A549 (cell line): ENCODE data around the gene KRTAP12-2. TPM values are rescaled to one million over a fixed set of nuclear protein-coding genes. Genes with fewer than 3 reads are reported as not detected.

Source experiments
- BHLHE40 ChIP-seq: IDR thresholded peaks from 2 replicates; pipeline ENCODE4 v1.6.1; 2012; ENCODE audit warnings: low read depth, low read length, inconsistent platforms
- RARB ChIP-seq: fragments of 250-450 bp; sonication (Bioruptor Pico); IDR thresholded peaks from 2 replicates; pipeline ENCODE4 v1.8.0; 2021; ENCODE audit warnings: mild to moderate bottlenecking, moderate library complexity
- SMC3 ChIP-seq: fragments of >200 bp; sonication (Bioruptor Twin); formaldehyde crosslinking; IDR thresholded peaks from 3 replicates; pipeline ENCODE4 v1.6.1; 2018; ENCODE audit warnings: inconsistent platforms
- polyA plus RNA-seq, 4 experiments: library from polyadenylated mRNA; depleted of rRNA in 3 of 4; stranded (reverse); fragments of >200 nt; fragmentation: RNase III in 1 of 4; extraction: RNeasy Plus Mini Kit Qiagen cat#74134 plus additional on column Dnase treatment in 1 of 4; gene quantifications; 2 replicates in 3 of 4; 3 replicates in 1 of 4; pipeline ENCODE4 v1.2.3, GENCODE V29; 2011 to 2017
- small RNA-seq, 6 experiments: library from RNA; depleted of rRNA; stranded (forward); fragments of <200 nt; gene quantifications; one replicate each; pipeline ENCODE3, GENCODE V24; 2012
- TF ChIP-seq, protein P1 (sequence below): fragments of 200-600 bp; sonication (generic); IDR thresholded peaks from 2 replicates; pipeline ENCODE4 v1.6.1; 2016; ENCODE audit warnings: antibody characterized with exemption, mild to moderate bottlenecking, moderate library complexity

The KRTAP12-2 gene
- polyA plus RNA-seq, 2 of the 4 experiments (the other 2 are of a cell fraction) = not detected

DNA sequence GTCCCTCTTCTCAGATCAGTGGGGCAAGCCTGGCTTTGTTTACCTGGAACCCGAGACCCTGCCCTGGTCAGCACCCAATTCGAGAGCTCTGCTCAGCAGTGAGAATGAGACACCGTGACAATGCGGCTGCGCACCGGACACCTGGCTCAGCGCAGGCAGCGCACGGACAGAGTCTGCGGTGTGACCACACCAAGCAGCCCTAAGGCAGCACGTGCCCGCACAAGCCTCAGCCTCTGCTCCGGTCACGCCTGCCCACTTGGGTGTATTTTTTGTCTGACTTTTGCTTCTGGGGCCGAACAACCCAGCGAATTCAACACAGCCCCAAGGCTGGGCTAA, 50.2 kb downstream of the KRTAP12-2 start (continued):
- TF ChIP-seq, protein P1, sequence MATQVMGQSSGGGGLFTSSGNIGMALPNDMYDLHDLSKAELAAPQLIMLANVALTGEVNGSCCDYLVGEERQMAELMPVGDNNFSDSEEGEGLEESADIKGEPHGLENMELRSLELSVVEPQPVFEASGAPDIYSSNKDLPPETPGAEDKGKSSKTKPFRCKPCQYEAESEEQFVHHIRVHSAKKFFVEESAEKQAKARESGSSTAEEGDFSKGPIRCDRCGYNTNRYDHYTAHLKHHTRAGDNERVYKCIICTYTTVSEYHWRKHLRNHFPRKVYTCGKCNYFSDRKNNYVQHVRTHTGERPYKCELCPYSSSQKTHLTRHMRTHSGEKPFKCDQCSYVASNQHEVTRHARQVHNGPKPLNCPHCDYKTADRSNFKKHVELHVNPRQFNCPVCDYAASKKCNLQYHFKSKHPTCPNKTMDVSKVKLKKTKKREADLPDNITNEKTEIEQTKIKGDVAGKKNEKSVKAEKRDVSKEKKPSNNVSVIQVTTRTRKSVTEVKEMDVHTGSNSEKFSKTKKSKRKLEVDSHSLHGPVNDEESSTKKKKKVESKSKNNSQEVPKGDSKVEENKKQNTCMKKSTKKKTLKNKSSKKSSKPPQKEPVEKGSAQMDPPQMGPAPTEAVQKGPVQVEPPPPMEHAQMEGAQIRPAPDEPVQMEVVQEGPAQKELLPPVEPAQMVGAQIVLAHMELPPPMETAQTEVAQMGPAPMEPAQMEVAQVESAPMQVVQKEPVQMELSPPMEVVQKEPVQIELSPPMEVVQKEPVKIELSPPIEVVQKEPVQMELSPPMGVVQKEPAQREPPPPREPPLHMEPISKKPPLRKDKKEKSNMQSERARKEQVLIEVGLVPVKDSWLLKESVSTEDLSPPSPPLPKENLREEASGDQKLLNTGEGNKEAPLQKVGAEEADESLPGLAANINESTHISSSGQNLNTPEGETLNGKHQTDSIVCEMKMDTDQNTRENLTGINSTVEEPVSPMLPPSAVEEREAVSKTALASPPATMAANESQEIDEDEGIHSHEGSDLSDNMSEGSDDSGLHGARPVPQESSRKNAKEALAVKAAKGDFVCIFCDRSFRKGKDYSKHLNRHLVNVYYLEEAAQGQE = no peak
- TF ChIP-seq RARB (CRISPR knock-in tag) (no peak), BHLHE40 (no peak), SMC3 (no peak)
- TF ChIP-seq, all 56 proteins: peak for 0

Small RNA genes lying within 50 kb of the gene (small RNA-seq; reads per million reads assigned to genes)
- 0 reads per million in 6 experiments for gene KRTAP12-6P

Other genes with a start within 250 kb of the KRTAP12-2 start
- 0.59 and 0.66 TPM in 2 replicates for gene LRRC3, start 211.4 kb downstream of the KRTAP12-2 start, polyA plus RNA-seq (2011; rRNA removed)
- gene LRRC3, start 211.4 kb downstream of the KRTAP12-2 start, polyA plus RNA-seq (2017; fragmentation: RNase III; extraction: RNeasy Plus Mini Kit Qiagen cat#74134 plus additional on column Dnase treatment) = 0.96 to 1.1 TPM (median 1.1 TPM) in 3 replicates
- gene KRTAP10-1, start 126.7 kb downstream of the KRTAP12-2 start, polyA plus RNA-seq (2011; rRNA removed) = not detected in 2 replicates
- not detected in 3 replicates for gene KRTAP10-1, start 126.7 kb downstream of the KRTAP12-2 start, polyA plus RNA-seq (2017; fragmentation: RNase III; extraction: RNeasy Plus Mini Kit Qiagen cat#74134 plus additional on column Dnase treatment)
- gene KRTAP10-2, start 115.4 kb downstream of the KRTAP12-2 start, polyA plus RNA-seq (2011; rRNA removed) = not detected in 2 replicates
- not detected in 3 replicates for gene KRTAP10-2, start 115.4 kb downstream of the KRTAP12-2 start, polyA plus RNA-seq (2017; fragmentation: RNase III; extraction: RNeasy Plus Mini Kit Qiagen cat#74134 plus additional on column Dnase treatment)
- gene KRTAP10-3, start 108.1 kb downstream of the KRTAP12-2 start, polyA plus RNA-seq (2011; rRNA removed) = not detected in 2 replicates
- gene KRTAP10-3, start 108.1 kb downstream of the KRTAP12-2 start, polyA plus RNA-seq (2017; fragmentation: RNase III; extraction: RNeasy Plus Mini Kit Qiagen cat#74134 plus additional on column Dnase treatment) = not detected in 3 replicates
- not detected in 2 replicates for gene KRTAP10-4, start 93.2 kb downstream of the KRTAP12-2 start, polyA plus RNA-seq (2011; rRNA removed)
- gene KRTAP10-4, start 93.2 kb downstream of the KRTAP12-2 start, polyA plus RNA-seq (2017; fragmentation: RNase III; extraction: RNeasy Plus Mini Kit Qiagen cat#74134 plus additional on column Dnase treatment) = not detected in 3 replicates
- not detected in 2 replicates for gene KRTAP10-5, start 86.3 kb downstream of the KRTAP12-2 start, polyA plus RNA-seq (2011; rRNA removed)
- gene KRTAP10-5, start 86.3 kb downstream of the KRTAP12-2 start, polyA plus RNA-seq (2017; fragmentation: RNase III; extraction: RNeasy Plus Mini Kit Qiagen cat#74134 plus additional on column Dnase treatment) = not detected in 3 replicates
- gene KRTAP10-6, start 74.4 kb downstream of the KRTAP12-2 start, polyA plus RNA-seq (2011; rRNA removed) = not detected in 2 replicates
- not detected in 3 replicates for gene KRTAP10-6, start 74.4 kb downstream of the KRTAP12-2 start, polyA plus RNA-seq (2017; fragmentation: RNase III; extraction: RNeasy Plus Mini Kit Qiagen cat#74134 plus additional on column Dnase treatment)
- not detected in 2 replicates for gene KRTAP10-7, start 66.3 kb downstream of the KRTAP12-2 start, polyA plus RNA-seq (2011; rRNA removed)
- not detected in 3 replicates for gene KRTAP10-7, start 66.3 kb downstream of the KRTAP12-2 start, polyA plus RNA-seq (2017; fragmentation: RNase III; extraction: RNeasy Plus Mini Kit Qiagen cat#74134 plus additional on column Dnase treatment)
- gene KRTAP10-8, start 54.8 kb downstream of the KRTAP12-2 start, polyA plus RNA-seq (2011; rRNA removed) = not detected in 2 replicates
- gene KRTAP10-8, start 54.8 kb downstream of the KRTAP12-2 start, polyA plus RNA-seq (2017; fragmentation: RNase III; extraction: RNeasy Plus Mini Kit Qiagen cat#74134 plus additional on column Dnase treatment) = not detected in 3 replicates
- not detected in 2 replicates for gene KRTAP10-9, start 39.8 kb downstream of the KRTAP12-2 start, polyA plus RNA-seq (2011; rRNA removed)
- gene KRTAP10-9, start 39.8 kb downstream of the KRTAP12-2 start, polyA plus RNA-seq (2017; fragmentation: RNase III; extraction: RNeasy Plus Mini Kit Qiagen cat#74134 plus additional on column Dnase treatment) = not detected in 3 replicates
- not detected in 2 replicates for gene KRTAP10-10, start 29.6 kb downstream of the KRTAP12-2 start, polyA plus RNA-seq (2011; rRNA removed)
- not detected in 3 replicates for gene KRTAP10-10, start 29.6 kb downstream of the KRTAP12-2 start, polyA plus RNA-seq (2017; fragmentation: RNase III; extraction: RNeasy Plus Mini Kit Qiagen cat#74134 plus additional on column Dnase treatment)
- gene KRTAP10-11, start 20.5 kb downstream of the KRTAP12-2 start, polyA plus RNA-seq (2011; rRNA removed) = not detected in 2 replicates
- not detected in 3 replicates for gene KRTAP10-11, start 20.5 kb downstream of the KRTAP12-2 start, polyA plus RNA-seq (2017; fragmentation: RNase III; extraction: RNeasy Plus Mini Kit Qiagen cat#74134 plus additional on column Dnase treatment)
- not detected in 2 replicates for gene KRTAP12-4, start 12.3 kb downstream of the KRTAP12-2 start, polyA plus RNA-seq (2011; rRNA removed)
- gene KRTAP12-4, start 12.3 kb downstream of the KRTAP12-2 start, polyA plus RNA-seq (2017; fragmentation: RNase III; extraction: RNeasy Plus Mini Kit Qiagen cat#74134 plus additional on column Dnase treatment) = not detected in 3 replicates
- not detected in 2 replicates for gene KRTAP12-3, start 9.0 kb downstream of the KRTAP12-2 start, polyA plus RNA-seq (2011; rRNA removed)
- not detected in 3 replicates for gene KRTAP12-3, start 9.0 kb downstream of the KRTAP12-2 start, polyA plus RNA-seq (2017; fragmentation: RNase III; extraction: RNeasy Plus Mini Kit Qiagen cat#74134 plus additional on column Dnase treatment)
- not detected in 2 replicates for gene KRTAP12-1, start 15.2 kb upstream of the KRTAP12-2 start, polyA plus RNA-seq (2011; rRNA removed)
- gene KRTAP12-1, start 15.2 kb upstream of the KRTAP12-2 start, polyA plus RNA-seq (2017; fragmentation: RNase III; extraction: RNeasy Plus Mini Kit Qiagen cat#74134 plus additional on column Dnase treatment) = not detected in 3 replicates
- gene KRTAP10-12, start 30.2 kb upstream of the KRTAP12-2 start, polyA plus RNA-seq (2011; rRNA removed) = not detected in 2 replicates
- gene KRTAP10-12, start 30.2 kb upstream of the KRTAP12-2 start, polyA plus RNA-seq (2017; fragmentation: RNase III; extraction: RNeasy Plus Mini Kit Qiagen cat#74134 plus additional on column Dnase treatment) = not detected in 3 replicates
- gene TSPEAR, start 44.6 kb upstream of the KRTAP12-2 start, polyA plus RNA-seq (2011; rRNA removed) = not detected in 2 replicates
- gene TSPEAR, start 44.6 kb upstream of the KRTAP12-2 start, polyA plus RNA-seq (2017; fragmentation: RNase III; extraction: RNeasy Plus Mini Kit Qiagen cat#74134 plus additional on column Dnase treatment) = not detected in 3 replicates
- 65.8 and 68.2 TPM in 2 replicates for gene UBE2G2, start 134.9 kb upstream of the KRTAP12-2 start, polyA plus RNA-seq (2011; rRNA removed)
- gene UBE2G2, start 134.9 kb upstream of the KRTAP12-2 start, polyA plus RNA-seq (2017; fragmentation: RNase III; extraction: RNeasy Plus Mini Kit Qiagen cat#74134 plus additional on column Dnase treatment) = 56.9 to 63.5 TPM (median 62.7 TPM) in 3 replicates
- 77.7 and 110 TPM in 2 replicates for gene SUMO3, start 151.1 kb upstream of the KRTAP12-2 start, polyA plus RNA-seq (2011; rRNA removed)
- 69.2 to 79.4 TPM (median 78.4 TPM) in 3 replicates for gene SUMO3, start 151.1 kb upstream of the KRTAP12-2 start, polyA plus RNA-seq (2017; fragmentation: RNase III; extraction: RNeasy Plus Mini Kit Qiagen cat#74134 plus additional on column Dnase treatment)
- gene PTTG1IP, start 206.8 kb upstream of the KRTAP12-2 start, polyA plus RNA-seq (2011; rRNA removed) = 97.6 and 99.4 TPM in 2 replicates
- 93.2 to 103 TPM (median 98.7 TPM) in 3 replicates for gene PTTG1IP, start 206.8 kb upstream of the KRTAP12-2 start, polyA plus RNA-seq (2017; fragmentation: RNase III; extraction: RNeasy Plus Mini Kit Qiagen cat#74134 plus additional on column Dnase treatment)